Kidney glomerular epithelial cell (primary cell): ENCODE results near the gene BAZ1B.
"Not testable (repeated sequence)": the region's sequence is repeated elsewhere in the genome, so short reads cannot be mapped to it uniquely, and the experiment has no call there.

Experiments
- DNase-seq: peaks from one replicate; lab custom pipeline; 2025; lab: John Stamatoyannopoulos, UW

Gene BAZ1B, protein sequence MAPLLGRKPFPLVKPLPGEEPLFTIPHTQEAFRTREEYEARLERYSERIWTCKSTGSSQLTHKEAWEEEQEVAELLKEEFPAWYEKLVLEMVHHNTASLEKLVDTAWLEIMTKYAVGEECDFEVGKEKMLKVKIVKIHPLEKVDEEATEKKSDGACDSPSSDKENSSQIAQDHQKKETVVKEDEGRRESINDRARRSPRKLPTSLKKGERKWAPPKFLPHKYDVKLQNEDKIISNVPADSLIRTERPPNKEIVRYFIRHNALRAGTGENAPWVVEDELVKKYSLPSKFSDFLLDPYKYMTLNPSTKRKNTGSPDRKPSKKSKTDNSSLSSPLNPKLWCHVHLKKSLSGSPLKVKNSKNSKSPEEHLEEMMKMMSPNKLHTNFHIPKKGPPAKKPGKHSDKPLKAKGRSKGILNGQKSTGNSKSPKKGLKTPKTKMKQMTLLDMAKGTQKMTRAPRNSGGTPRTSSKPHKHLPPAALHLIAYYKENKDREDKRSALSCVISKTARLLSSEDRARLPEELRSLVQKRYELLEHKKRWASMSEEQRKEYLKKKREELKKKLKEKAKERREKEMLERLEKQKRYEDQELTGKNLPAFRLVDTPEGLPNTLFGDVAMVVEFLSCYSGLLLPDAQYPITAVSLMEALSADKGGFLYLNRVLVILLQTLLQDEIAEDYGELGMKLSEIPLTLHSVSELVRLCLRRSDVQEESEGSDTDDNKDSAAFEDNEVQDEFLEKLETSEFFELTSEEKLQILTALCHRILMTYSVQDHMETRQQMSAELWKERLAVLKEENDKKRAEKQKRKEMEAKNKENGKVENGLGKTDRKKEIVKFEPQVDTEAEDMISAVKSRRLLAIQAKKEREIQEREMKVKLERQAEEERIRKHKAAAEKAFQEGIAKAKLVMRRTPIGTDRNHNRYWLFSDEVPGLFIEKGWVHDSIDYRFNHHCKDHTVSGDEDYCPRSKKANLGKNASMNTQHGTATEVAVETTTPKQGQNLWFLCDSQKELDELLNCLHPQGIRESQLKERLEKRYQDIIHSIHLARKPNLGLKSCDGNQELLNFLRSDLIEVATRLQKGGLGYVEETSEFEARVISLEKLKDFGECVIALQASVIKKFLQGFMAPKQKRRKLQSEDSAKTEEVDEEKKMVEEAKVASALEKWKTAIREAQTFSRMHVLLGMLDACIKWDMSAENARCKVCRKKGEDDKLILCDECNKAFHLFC (N-terminal part only)

DNA sequence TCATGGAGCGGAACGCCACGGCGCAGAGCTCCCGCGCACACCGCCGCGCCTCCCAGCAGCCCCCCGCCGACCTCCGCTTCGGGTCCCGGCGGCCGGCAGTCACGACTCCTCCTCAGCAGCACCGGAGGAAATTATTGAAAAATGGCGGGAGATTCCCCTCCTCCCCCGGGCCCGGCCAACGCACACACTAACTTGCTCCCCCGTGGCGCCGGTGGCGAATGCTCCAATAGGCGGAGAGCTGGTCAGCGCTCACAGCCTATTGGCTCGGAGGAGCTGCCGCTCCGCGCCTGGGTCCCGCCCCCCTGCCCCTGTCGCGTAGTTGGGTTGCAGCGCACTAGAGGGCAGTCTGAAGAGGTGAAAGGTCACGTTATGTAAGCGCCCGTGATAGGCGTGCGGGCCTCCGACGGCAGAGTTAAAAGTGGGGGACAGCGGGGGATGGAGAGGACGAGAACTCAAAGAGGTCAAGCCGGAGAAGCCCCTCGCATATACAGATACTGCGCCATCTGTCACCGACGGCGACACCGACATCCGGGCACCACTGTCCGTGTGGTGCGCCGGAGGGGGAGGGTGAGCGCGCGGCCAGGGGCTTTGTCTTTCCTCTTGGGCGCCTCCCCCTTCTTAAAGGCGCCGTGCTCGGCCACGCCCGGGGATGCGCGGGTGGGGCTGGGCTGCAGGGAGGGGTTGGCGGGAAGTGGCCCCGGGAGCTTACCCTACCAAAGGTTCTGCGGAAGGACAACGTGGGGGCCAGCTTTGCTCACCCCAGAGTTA lies at the start of gene BAZ1B:
Gene BAZ1B (minus strand): TSS at position 189 of the 768 bp plus-strand sequence. CDS start 360 bp downstream, outside the sequence.
- peak; percentile 97 for DNase-seq

DNA sequence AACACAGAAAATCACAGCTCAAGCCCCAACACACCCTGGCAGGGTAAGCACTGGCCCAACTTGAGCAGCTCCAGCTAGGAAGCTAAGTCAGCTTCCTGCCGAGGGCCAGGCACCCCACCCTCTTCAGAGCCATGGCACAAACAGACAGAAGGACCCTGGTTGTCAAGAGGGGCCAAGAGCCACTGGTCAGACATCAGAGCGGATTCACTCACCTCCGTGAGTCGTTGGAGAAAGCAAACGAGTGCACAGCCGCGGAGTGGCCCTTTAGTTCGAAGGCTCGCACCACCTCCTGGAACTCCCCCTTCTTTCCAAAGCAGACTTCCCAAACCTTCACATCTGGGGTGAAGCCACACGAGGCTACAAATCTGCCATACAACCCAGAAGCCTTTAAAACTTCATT lies 48.9 kb upstream of the BAZ1B start:
- no peak for DNase-seq

DNA sequence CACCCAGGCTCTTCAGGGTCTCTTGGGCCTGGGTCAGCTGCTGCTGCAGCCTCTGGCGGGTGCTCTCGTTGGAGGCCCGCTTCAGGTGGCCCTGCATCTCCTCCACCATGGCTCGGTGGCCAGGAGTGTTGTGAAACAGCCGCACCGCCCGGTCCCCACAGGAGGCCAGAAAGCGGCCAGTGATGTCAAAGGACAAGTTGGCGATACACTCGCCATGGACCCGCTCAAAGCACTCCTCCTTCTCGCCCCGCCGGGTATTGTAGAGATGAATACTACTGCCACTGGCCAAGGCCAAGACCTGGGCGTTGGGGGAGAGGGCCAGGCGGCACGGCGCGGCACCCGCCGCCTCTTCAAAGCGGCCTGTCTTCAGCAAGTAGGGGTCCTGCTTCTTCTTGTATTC lies 48.4 kb upstream of the BAZ1B start:
- no peak for DNase-seq

DNA sequence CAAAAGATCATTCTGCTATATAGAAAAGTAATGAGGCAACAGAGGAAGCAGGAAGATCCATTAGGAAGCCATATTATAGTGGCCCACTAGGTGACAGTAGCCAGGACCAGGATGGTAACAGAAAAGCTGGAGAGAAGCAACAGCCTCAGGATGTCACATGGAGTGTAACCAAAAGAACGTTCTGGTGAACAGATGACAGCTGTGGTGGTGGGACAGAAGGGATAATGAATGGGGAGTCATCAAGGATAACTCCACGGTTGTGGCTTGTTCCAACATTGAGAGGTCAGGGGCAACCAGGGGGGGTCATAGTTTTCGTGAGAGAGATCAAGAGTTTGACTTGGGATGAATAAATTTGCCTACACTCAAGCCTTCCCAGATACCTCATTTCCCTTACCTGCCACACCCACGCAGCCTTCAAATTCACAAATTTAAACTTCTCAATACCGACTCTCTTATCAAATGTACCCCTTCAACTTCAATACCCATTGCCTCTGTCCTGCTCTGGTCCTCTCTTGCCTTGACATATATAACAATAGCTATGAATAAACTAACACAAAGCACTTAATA lies 47.0 kb upstream of the BAZ1B start:
- DNase-seq: no peak

DNA sequence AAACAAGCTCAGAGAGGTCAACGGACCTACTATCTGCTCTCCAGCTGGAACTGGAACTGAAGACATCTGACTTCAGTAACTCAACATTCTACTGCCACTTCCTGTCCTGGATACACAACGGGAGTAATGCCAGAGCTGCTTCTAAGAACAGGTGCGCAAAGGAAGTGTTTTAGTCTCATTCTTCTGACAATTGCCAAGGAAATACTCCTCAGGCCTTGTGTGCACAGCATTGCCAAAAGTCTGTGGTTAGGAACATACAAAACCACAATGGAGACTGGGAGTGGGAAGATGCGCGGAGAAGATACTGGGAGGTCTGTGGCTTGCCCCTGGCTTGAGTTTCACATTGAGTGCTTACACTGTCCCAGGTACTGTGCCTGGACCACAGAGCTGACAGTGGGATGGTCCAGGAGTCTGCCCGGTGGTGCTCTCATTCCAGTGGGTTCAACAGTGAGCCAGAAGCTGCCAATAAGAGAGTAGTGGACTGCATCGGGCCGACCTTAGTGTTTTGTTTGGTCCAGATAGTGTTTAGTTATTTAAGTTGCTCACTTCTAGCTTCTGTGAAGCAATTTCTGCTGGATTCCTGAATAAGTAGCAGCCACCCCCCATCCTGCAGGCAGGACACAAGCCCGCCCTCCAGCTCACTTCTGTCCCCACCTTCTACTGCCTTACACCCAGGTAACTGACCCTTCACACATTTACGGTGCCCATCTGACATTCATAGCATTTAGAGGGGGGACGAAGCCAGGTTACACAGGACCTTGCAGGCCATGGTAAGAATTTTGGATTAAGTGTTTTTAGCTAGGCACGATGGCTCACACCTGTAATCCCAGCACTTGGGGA lies 46.0 kb upstream of the BAZ1B start:
- DNase-seq: no peak

DNA sequence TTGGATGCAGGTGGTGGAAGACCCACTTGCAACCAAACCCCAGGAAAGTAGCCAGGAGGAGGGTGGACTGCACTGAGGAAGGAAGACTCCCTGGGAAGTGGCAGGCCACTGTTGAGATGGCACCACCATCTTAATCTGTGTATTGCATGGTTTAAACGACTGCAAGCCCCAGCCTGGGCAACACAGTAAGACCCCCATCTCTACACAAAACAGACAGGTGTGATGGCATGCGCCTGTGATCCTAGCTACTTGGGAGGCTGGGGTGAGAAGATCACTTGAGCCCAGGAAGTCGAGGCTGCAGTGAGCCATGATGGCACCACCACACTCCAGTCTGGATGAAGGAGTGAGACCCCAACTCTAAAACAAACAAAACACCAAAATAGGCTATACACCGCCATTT lies 45.0 kb upstream of the BAZ1B start:
- no peak for DNase-seq

DNA sequence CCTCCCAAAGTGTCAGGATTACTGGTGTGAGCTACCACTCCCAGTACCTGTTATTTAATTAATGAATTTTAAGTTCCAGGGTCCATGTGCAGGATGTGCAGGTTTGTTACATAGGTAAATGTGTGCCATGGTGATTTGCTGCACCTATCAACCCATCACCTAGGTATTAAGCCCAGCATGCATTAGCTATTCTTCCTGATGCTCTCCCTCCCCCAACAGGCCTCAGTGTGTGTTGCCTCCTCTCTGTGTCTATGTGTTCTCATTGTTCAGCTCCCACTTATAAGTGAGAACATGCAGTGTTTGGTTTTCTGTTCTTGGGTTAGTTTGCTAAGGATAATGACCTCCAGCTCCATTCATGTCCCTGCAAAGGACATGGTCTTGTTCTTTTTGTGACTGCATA lies 44.3 kb upstream of the BAZ1B start:
- DNase-seq: not testable (repeated sequence)

DNA sequence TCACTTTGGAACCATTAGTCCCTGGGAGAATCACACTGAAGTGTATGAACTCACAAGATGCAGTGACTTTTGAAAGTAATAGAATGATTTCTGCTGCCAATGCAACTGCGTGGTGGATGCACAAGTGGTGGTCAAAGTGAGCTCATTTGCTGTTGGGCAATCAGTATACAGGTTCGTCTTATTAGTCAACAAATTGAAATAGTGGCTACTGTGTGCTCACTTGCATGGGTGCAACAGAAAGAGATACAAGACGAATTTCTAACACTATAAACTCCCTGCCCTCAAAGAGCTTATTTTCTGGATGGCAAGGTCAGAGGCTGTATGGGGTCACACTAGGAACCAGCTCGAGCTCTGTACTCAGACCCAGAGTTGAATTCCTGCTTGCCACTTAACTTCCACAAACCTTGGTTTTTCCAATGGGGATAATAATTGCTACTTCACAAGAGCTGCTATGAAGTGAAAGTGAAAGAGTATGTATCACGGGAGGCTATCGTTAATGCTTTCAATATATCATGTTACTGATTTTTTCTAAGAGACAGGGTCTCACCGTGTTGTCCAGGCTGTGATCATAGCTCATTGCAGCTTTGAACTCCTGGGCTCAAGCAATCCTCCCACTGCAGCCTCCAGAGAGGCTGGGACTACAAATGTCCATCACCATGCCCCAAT lies 43.7 kb upstream of the BAZ1B start:
- peak; percentile 25 for DNase-seq

DNA sequence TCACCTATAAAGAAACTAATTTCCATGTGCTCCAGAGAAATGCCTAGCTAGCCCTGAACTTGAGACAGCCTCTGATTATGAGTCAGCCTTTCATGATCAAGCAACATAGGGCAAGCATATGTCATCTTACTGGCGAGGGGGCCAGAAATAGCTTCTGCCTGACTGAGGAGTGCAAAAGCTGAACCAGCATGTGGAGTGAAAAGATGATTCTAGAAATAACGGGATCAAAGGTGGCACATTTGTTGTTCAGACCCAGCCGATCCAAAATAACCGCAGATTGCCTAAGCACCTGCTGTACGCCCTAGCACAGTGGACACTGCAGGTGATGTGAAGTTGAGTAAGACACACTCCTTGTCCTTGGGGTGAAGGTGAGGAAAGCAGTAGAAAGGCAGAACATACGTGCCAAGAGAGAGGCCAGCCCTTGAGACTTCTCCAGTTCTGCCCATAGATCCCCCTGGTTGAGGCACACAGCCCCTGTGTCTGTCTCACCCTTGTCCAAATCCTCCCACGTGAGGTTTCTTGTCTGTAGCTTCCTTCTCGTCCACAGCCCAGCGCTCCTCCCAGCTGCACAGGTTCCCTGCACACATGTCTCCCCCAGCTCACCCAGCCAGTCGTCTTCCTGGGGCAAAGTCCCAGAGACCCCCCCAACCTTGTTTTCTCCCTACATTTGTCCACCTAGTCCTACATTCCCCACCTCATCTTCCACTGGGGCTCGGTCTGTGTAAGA lies 38.2 kb upstream of the BAZ1B start:
- peak; percentile 68 for DNase-seq

DNA sequence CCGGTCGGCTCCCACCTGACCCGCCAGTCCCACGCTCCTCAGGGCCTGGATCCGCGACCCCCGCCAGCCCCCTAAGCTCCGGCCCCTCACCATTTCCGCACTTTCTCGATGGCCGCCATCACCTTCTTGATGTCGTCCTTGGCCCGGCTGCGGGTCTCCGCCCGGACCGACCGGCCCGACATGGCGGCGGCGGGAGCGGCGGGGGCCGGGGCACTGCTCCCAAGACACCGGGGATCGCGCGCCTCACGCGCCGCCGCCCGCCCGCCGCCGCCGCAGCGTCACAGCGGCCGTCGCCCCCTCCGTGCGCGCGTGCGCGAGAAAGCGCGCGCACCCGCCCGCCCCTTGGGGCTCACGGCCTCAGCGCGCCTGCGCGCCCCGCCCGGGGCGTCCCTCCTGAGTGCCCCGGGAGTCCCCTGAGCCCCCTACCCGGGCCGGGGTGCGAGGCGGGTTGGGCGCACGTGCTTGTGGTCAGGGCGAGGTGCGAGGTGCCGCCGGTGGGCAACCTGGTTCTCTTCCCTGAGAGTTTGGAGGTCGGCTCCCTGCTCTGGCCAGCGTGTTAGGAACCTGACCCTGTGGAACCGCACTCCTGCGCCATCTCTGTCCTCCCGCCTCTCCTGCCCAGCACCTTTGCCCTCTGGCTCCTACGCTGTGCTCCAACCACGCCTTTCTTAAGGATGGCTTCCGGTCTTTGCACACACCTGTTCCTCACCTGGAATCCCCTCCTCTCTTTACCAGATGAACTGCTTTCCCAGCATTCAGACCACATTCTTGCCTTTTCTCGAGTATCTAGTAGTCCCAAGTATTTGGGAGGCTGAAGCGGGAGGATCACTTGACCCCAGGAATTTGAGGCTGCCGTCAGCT lies 35.5 kb upstream of the BAZ1B start, which contains the start of gene BCL7B:
Gene BCL7B (minus strand): TSS at position 294 of the 861 bp plus-strand sequence. CDS start 112 bp downstream, at position 182.
- DNase-seq: peak; percentile 52

DNA sequence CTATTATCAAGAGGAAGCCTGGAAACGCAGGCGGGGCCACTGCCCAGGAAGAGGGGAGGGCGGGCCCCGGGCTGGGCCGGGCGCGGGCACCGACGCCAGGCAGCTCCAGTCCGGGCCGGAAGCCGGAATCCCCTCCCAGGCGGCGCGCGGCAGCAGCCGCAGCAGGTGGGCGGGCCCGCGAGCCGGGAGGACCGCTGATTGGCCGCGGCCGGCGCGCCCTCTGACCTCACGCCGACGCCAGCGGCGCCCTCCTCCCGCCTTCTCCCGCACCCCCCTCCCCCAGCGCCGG lies 35.0 kb upstream of the BAZ1B start:
- DNase-seq: peak; percentile 92

DNA sequence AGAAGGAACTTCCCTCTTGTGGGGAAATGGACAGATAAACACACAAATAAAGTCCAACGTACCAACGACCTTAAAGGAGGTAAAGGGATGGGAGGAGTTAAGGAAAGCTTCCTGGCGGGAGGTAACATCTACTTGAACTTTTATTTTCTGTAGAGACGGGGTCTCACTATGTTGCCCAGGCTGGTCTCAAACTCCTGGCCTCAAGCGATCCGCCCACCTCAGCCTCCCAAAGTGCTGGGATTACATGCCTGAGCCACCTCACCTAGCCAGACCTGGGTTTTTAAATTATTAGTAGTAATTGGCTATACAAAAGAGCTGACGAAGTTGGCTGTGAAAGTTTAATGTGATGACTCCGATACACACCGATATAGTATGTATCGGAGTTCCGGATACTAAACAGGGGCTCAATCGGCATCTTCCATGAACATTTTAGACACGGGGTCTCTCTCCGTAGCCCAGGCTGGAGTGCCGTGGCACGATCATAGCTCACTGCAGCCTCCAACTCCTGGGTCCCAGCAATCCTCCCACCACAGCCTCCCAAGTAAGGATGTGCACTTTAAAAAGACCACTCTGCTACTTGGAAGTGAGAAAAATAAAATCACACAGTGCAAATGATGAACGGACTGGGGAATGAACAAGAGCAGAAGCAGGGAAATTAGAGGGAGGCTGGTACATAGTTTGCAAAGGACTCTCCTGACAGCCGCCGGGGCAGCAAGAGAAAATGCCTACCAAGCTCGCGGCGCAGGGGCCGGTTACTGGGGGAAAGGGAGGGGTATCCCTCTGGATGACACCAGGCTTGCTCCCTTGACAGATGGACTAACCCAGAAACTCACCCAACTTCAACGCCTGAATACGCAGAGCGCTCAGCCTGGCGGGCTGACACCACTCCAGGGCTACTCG lies 34.4 kb upstream of the BAZ1B start:
- DNase-seq: no peak

DNA sequence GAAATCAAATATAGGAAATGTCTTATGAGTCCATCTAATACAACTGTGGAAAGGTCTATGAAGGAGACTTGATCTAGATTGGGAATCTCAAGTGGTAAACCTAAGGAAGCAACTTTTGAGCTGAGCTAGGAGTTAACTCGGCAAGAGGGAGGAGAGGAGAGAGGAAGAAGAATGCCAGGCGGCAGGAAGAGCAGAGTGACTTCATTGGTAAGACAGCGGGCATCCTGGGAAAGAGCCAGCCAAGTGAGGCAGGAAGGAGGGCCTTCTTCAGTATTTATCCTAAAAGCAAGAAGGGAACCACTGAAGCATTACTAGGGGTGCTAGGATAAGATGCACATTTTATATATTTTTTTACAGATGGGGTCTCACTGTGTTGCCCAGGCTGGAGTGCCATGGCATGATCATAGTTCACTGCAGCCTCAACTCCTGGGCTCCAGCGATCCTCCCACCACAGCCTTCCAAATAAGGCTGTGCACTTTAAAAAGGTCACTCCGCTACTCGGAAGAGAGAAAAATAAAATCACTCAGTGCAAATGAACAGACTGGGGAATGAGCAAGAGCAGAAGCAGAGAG lies 33.4 kb upstream of the BAZ1B start:
- DNase-seq: peak; percentile 32

DNA sequence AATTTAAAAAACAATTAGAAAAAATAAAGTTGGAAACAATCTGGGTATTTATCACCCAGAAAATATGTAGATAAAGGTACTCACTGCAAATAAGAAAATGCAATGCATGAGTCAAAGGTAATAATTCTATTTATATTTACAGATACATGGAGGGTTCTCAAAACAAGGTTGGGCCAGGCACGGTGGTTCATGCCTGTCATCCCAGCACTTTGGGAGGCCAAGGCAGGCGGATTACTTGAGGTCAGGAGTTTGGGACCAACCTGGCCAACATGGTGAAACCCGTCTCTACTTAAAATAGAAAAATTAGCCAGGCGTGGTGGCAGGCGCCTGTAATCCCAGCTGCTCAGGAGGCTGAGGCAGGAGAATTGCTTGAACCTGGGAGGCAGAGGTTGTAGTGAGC lies 28.0 kb upstream of the BAZ1B start:
- DNase-seq: not testable (repeated sequence)

DNA sequence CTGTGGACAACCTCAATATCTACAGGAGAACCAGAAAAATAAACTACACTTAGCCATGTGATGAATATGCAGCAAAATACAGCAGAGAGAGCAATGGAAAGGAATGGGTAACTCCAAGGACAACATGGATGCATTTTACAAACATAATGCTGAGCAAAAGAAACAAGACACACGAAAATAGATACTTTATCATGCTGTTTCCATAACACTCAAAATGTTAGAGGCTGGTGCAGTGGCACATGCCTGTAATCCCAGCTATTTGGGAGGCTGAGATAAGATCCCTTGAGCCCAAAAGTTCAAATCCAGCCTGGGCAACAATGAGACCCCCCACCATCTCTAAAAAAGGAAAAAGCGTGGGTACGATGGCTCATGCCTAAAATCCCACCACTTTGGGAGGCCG lies 27.1 kb upstream of the BAZ1B start:
- no peak for DNase-seq

DNA sequence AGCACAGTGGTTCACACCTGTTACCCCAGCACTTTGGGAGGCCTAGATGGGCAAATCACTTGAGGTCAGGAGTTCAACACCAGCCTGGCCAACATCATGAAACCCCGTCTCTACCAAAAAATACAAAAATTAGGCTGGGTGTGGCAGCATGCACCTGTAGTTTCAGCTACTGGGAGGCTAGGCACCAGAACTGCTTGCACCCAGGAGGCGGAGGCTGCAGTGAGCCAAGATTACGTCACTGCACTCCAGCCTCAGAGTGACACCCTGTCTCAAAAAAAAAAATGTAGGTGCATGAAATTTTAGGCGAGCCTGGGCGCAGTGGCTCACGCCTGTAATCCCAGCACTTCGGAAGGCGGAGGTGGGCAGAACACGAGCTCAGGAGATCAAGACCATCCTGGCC lies 25.7 kb upstream of the BAZ1B start:
- no peak for DNase-seq

DNA sequence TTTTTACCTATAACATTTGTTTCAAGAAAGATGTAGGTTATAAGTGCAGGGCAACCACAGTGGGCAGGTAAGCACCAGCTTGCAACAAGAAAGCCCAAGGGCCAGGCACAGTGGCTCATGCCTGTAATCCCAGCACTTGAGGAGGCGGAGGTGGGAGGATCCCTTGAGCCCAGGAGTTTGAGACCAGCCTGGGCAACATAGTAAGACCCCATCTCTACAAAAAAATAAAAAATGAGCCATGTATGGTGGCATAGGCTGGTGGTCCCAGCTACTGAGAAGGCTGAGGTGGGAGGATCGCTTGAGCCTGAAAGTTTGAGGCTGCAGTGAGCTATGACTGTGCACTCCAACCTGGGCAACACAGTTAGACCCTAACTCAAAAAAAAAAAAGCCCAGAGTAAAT lies 22.6 kb upstream of the BAZ1B start:
- no peak for DNase-seq
